ENCODE data around the gene CYP4A22. TPM values are rescaled to one million over a fixed set of nuclear protein-coding genes. Genes with fewer than 3 reads are reported as not detected.
"Not testable (repeated sequence)": the region's sequence is repeated elsewhere in the genome, so short reads cannot be mapped to it uniquely, and the experiment has no call there.

CYP4A22 gene
- under 1 TPM in 1 of 3 donors, not detected in 2; 0.10 TPM for polyA plus RNA-seq

DNA sequence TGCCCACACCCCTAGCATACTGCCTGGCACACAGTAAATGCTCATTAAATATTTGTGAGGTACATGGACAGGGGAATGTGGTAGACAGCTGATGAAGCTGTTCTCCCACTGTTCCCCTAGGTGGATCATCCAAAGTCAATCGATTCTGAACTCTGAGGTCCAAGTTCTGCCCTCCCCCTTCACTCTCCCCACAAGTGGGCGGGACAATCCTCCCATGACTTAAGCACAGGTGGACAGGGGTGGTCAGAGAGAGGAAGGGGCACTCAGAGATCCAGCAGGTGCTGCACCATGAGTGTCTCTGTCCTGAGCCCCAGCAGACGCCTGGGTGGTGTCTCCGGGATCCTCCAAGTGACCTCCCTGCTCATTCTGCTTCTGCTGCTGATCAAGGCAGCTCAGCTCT lies at the start of gene CYP4A22:
CYP4A22 (plus strand) TSS at position 244 of the 400 bp plus-strand sequence; CDS start at position 289, 45 bp downstream.
- 76 to 89% (median 84%) methylated on average over 4 of the region's 4 CpGs for WGBS, 3 donors
- no peak within 1 kb of the TSS for H3K27ac ChIP-seq (ENCODE audit: low read depth, low read length)

DNA sequence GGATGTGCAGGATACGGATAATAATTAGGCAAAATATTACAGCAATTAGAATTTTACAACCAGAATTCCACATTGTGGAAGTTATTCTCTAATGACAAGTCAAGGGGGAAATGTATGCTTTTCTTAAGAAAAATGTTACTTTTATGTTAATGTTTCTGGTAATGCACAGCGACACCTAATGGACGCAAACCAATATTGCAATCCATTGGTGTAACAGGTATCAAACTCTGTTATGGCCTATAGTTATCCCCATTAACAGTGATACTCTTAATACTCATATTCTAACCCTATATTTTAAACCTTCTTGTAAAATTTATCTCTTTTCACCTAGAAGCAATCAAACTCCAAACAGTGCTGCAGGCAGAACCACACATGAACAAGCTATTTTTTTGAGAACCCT lies 47.9 kb upstream of the CYP4A22 start:
- WGBS, 3 donors, result 5 to 7% (median 6%) methylated on average over 3 of the region's 3 CpGs
- not testable (repeated sequence) for H3K27ac ChIP-seq (ENCODE audit: low read depth, low read length)

GRCh38 chr1:47091476-47091875 lies 45.8 kb upstream of the CYP4A22 start:
- WGBS, 3 donors, result 22 to 27% (median 27%) methylated on average over 3 of the region's 3 CpGs

DNA sequence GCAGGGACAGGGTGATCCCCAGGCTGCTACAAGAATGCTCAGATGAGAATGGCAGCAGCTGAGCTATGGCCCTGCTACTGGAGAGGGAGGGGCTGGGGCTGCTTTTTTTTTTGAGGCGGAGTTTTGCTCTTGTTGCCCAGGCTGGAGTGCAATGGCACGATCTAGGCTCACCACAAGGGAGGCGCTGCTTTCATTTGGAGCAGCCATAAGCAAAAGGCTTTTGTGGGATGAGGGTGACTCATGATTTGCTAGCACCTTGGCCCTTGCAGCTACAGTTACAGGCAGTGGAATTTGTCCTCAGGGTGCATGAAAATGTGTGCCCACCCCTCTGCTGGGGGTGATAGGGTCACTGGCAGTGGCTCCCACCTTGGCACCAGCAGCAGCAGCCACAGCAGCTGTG lies 32.4 kb upstream of the CYP4A22 start:
- H3K27ac ChIP-seq (ENCODE audit: low read depth, low read length), result no peak overlapping the region

More at GRCh38 chr1:47091476-47091875, 45.8 kb upstream of the CYP4A22 start:
- not testable (repeated sequence) for H3K27ac ChIP-seq (ENCODE audit: low read depth, low read length)

DNA sequence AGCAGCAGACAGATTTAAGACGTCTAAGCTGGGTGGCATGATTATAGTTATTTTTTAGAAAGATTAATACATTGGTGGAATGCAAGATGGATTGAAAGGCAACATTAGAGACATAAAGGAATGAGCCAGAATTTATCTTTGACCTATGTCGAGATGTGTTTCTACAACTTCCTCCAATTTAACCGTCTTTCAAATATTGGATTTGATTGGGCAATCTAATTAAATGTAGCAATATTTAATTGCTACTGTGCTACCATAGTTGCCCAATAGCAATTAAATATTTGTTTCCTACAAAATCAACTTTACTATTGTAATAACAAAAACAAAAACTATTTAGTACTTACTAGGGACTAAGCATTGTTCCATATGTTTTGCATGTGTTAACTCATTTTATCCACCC lies 30.4 kb upstream of the CYP4A22 start:
- 70 to 80% (median 73%) methylated on average over 3 of the region's 3 CpGs for WGBS, 3 donors
- H3K27ac ChIP-seq (ENCODE audit: low read depth, low read length), result no peak overlapping the region

More for the DNA sequence above, 32.4 kb upstream of the CYP4A22 start:
- 79 to 95% (median 94%) methylated on average over 3 of the region's 3 CpGs for WGBS, 3 donors

DNA sequence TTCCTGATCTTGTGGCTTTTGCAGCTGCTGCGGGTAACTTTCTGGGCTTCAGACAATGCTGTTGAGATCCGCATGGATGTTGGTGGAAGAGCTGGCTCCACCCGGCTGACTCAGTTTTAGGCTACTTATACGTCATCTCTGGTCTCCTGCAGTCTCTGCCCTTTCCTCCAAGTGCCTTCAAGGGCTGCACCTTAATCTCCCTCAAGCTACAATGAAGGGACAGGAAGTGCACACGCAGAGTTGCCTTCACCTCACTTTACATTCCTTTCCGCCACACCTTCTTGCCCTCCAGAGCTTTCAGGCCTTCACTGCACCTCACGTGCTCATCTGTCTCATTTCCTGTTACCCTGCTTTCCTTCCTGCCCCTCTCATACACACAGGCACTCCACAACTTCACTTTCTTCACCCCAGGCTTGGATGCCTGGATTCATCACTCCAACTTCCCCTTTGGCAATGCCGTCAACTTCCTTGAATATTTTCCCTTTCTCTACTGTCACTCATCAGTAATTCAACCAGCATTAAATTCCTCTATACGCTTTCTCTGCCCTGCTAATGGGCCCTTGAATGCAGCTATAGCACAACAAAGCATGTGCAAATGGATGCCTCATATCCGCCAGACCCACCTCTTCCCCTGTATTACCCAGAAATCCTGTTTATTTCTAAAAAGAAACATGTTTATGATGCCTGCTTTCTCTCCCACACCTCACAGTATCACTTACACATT lies 29.2 kb upstream of the CYP4A22 start:
- not testable (repeated sequence) for H3K27ac ChIP-seq (ENCODE audit: low read depth, low read length)
- WGBS, 3 donors, result 51 to 58% (median 55%) methylated on average over 8 to 10 of the region's 10 CpGs

- not testable (repeated sequence) for H3K27ac ChIP-seq (ENCODE audit: low read depth, low read length)
These were observed 27.8 kb upstream of the CYP4A22 start for GRCh38 chr1:47109482-47109881.

GRCh38 chr1:47113178-47113577 lies 24.1 kb upstream of the CYP4A22 start:
- WGBS, 3 donors, result 77 to 89% (median 88%) methylated on average over 4 of the region's 4 CpGs
- no peak overlapping the region for H3K27ac ChIP-seq (ENCODE audit: low read depth, low read length)

GRCh38 chr1:47121039-47121438 lies 16.2 kb upstream of the CYP4A22 start:
- H3K27ac ChIP-seq (ENCODE audit: low read depth, low read length), result not testable (repeated sequence)
- WGBS, 3 donors, result 79 to 96% (median 81%) methylated on average over 1 of the region's 1 CpG

DNA sequence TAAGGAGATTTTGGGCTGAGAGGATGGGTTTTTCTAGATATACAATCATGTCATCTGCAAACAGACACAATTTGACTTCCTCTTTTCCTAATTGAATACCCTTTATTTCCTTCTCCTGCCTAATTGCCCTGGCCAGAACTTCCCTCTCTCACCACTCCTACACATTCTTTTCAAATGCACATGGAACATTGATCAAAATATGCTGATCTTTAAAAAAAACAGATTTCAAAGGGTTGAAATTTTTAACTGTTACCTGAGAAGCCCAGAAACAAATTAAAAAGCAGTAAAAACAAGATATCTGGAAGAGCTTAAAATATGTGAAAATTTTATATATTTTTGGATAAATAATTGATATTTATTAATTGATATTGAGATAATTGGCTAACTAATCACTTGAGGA lies 12.4 kb upstream of the CYP4A22 start:
- not testable (repeated sequence) for H3K27ac ChIP-seq (ENCODE audit: low read depth, low read length)

GRCh38 chr1:47126997-47127396 lies 10.2 kb upstream of the CYP4A22 start:
- not testable (repeated sequence) for H3K27ac ChIP-seq (ENCODE audit: low read depth, low read length)
- 88 to 100% (median 96%) methylated on average over 2 of the region's 2 CpGs for WGBS, 3 donors

- no peak overlapping the region for H3K27ac ChIP-seq (ENCODE audit: low read depth, low read length)
- 88 to 100% (median 98%) methylated on average over 1 of the region's 1 CpG for WGBS, 3 donors
These were observed 9.0 kb upstream of the CYP4A22 start for GRCh38 chr1:47128221-47128620.

DNA sequence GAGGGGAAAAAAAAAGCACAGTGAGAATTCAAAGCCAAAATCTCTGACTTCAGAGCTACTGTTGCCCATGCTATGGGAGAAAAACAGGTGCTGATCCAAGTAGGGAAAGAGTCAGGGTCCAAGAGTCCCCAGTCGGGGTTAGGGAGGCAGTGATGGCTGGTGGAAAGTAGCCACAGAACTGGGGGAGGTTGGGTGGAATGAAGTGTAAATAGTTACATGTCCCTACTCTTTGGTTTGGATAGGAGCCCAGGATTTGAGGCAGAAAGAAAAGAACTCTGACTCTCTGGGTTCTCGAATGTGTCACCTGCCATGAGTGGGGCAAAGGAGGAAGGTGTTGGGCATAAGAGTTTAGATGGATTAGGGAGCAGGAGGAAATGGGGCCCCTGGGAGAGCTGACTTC lies 8.4 kb upstream of the CYP4A22 start:
- H3K27ac ChIP-seq (ENCODE audit: low read depth, low read length), result not testable (repeated sequence)
- WGBS, 3 donors, result 45 to 73% (median 61%) methylated on average over 2 of the region's 2 CpGs

DNA sequence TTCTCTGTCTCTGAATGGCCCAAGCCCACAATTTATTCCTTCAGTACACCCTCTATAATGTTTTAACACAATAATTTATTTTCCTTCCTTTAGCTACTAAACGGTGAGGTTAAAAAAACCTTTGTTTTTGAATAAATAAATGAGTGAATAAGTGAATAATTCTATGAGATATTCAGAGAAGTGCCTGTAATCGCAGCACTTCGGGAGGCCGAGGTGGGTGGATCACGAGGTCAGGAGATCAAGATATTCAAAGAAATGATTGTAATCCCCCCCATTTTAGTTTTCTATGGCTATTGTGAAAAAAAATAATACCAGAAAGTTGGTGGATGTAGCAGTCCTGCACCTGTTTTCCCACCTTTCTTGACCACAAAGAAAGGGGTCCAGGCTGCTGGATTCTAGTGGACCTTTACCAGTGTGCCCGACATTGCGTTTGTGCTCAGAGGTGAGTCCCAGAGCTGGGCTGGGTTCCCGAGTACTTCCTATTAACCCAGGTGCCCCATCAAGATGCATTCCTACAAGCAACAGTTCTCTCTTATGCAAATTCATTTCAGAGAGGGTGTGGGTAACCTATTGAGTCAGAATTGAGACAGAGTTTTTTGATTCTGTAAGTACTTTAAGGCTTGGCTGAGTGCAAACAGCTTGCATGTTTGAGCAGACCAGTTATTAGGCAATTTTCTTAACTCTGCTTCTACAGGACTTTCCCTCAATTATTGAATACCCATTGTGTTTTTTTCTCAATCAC lies 7.6 kb upstream of the CYP4A22 start:
- not testable (repeated sequence) for H3K27ac ChIP-seq (ENCODE audit: low read depth, low read length)
- 68 to 86% (median 82%) methylated on average over 8 of the region's 8 CpGs for WGBS, 3 donors

DNA sequence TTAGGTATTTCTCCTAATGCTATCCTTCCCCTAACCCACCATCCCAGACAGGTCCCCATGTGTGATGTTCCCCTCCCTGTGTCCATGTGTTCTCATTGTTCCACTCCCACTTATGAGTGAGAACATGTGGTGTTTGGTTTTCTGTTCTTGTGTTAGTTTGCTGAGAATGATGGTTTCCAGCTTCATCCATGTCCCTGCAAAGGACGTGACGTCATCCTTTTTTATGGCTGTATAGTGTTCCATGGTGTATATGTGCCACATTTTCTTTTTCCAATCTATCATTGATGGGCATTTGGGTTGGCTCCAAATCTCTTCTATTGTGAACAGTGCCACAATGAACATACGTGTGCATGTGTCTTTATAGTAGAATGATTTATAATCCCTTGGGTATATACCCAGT lies 4.6 kb upstream of the CYP4A22 start:
- not testable (repeated sequence) for H3K27ac ChIP-seq (ENCODE audit: low read depth, low read length)
- WGBS, 3 donors, result 84 to 92% (median 91%) methylated on average over 3 of the region's 3 CpGs

DNA sequence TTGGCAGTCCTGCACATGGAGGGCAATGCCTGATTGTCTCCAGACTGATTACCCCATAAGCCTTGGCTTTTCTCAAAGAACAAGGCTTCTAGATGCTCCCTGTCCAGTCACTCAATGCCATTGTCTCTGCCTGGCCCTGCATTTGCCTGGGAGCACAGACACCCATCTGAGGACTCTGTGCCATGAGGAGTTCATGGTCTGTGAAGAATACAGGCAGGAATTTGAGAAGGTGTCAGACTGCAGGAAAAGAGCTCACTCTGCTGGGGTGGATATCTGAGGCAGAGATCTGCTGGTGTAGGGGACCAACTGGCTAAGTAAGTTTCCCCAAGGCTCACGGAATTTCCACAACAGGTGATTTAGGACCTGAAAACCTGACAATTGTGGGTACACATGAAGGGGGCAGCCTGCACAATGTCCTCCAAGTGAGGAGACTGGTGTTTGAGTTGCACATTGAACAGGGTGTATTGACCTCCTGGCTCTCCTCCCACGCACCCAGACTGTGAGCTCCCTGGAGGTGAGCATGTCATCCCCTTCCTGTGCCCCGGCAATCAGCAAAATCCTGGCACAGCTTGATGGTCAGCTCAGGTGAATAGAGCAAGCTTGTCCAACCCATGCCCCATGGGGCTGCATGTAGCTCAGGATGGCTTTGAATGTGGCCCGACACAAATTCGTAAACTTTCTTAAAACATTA lies 829 bp downstream of the CYP4A22 start:
- 73 to 88% (median 82%) methylated on average over 5 of the region's 5 CpGs for WGBS, 3 donors
- H3K27ac ChIP-seq (ENCODE audit: low read depth, low read length), result no peak overlapping the region

- not testable (repeated sequence) for H3K27ac ChIP-seq (ENCODE audit: low read depth, low read length)
- WGBS, 3 donors, result 74 to 78% (median 75%) methylated on average over 3 of the region's 3 CpGs
These were observed 3.1 kb downstream of the CYP4A22 start for GRCh38 chr1:47140358-47140757.

DNA sequence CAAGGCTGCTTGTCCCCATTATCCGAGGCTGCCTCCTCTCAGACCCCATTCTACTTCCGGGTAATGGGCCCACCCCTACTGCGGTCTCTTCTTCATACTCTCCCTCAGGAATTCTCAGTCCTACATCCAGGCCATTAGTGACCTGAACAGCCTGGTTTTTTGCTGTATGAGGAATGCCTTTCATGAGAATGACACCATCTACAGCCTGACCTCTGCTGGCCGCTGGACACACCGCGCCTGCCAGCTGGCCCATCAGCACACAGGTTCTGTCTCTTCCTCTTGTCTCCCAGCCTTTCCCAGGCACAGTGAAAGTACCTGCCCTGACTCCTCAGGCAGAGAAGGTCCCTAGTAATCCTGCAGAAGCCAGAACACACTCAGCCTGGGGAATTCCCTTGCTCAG lies 6.4 kb downstream of the CYP4A22 start:
- H3K27ac ChIP-seq (ENCODE audit: low read depth, low read length), result not testable (repeated sequence)
- WGBS, 3 donors, result 54 to 70% (median 61%) methylated on average over 5 to 6 of the region's 6 CpGs

DNA sequence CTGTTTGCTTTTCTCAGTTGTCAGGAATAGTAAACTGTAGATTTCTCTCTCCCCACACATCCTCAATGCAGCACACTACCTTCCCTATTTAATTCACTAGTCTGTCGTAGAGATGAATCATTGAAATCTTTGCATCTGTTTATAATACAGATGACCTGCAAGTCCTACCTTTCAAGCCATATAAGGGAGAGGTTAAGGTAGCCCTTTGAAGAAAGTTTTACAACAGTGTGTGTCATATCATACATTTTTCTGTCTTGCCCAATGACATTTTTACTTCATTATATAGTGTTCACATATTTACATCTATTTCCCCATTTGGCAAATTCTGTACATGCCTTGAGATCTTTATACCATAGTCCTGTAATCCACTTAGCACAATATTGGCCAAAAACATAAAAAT lies 9.3 kb downstream of the CYP4A22 start:
- not testable (repeated sequence) for H3K27ac ChIP-seq (ENCODE audit: low read depth, low read length)
- 31 to 65% (median 33%) methylated on average over 1 of the region's 1 CpG for WGBS, 3 donors

Measured in adipose tissue (tissue), 3 donors.